HG02885 (cell line): ENCODE data around the gene SLC6A12.
"Not testable (repeated sequence)": the region's sequence is repeated elsewhere in the genome, so short reads cannot be mapped to it uniquely, and the experiment has no call there.

ENCODE experiments used
- ATAC-seq: cut with Tn5 transposase; IDR thresholded peaks from one replicate; pipeline ENCODE4 v1.9.1; 2021; ENCODE audit warnings: mild to moderate bottlenecking; ENCODE audit not compliant: unreplicated experiment, poor library complexity

Gene SLC6A12

GRCh38 chr12:202081-202731 lies 11.8 kb downstream of the SLC6A12 start:
- no peak for ATAC-seq

- no peak for ATAC-seq
These were observed 12.6 kb downstream of the SLC6A12 start for GRCh38 chr12:201361-201760.

GRCh38 chr12:198705-199104 lies 15.3 kb downstream of the SLC6A12 start:
- no peak for ATAC-seq

GRCh38 chr12:197911-198695 lies 15.9 kb downstream of the SLC6A12 start:
- no peak for ATAC-seq

GRCh38 chr12:197347-197746 lies 16.6 kb downstream of the SLC6A12 start:
- no peak for ATAC-seq

- no peak for ATAC-seq
These were observed 17.5 kb downstream of the SLC6A12 start for GRCh38 chr12:196436-196835.

- no peak for ATAC-seq
These were observed 18.0 kb downstream of the SLC6A12 start for GRCh38 chr12:195951-196350.

- no peak for ATAC-seq
These were observed 18.8 kb downstream of the SLC6A12 start for GRCh38 chr12:195156-195555.

GRCh38 chr12:194276-194675 lies 19.7 kb downstream of the SLC6A12 start:
- no peak for ATAC-seq

- ATAC-seq = no peak
These were observed 20.7 kb downstream of the SLC6A12 start for GRCh38 chr12:193261-193660.

- ATAC-seq = no peak
These were observed 22.4 kb downstream of the SLC6A12 start for GRCh38 chr12:191541-191940.

GRCh38 chr12:190881-191280 lies 23.1 kb downstream of the SLC6A12 start:
- ATAC-seq = no peak

- no peak for ATAC-seq
These were observed 24.4 kb downstream of the SLC6A12 start for GRCh38 chr12:189622-189962.

GRCh38 chr12:188910-189621 lies 24.9 kb downstream of the SLC6A12 start:
- no peak for ATAC-seq

- ATAC-seq = not testable (repeated sequence)
These were observed 25.7 kb downstream of the SLC6A12 start for GRCh38 chr12:187986-188909.

GRCh38 chr12:186006-186625 lies 27.8 kb downstream of the SLC6A12 start:
- no peak for ATAC-seq

- no peak for ATAC-seq
These were observed 28.4 kb downstream of the SLC6A12 start for GRCh38 chr12:185576-185955.

- ATAC-seq = no peak
These were observed 29.0 kb downstream of the SLC6A12 start for GRCh38 chr12:184811-185575.

GRCh38 chr12:182381-182892 lies 31.5 kb downstream of the SLC6A12 start:
- ATAC-seq = no peak
